NCI-H2107 treated with DMSO at 0.1 percent for 48 hours (cell line): ENCODE data around the gene ATF1.
"Not testable (repeated sequence)": the region's sequence is repeated elsewhere in the genome, so short reads cannot be mapped to it uniquely, and the experiment has no call there.

ENCODE experiments used
- DNase-seq: peaks from one replicate; lab custom pipeline; 2025; ENCODE audit not compliant: unreplicated experiment; lab: John Stamatoyannopoulos, UW

Gene ATF1

GRCh38 chr12:50790081-50790480, 26.2 kb downstream of the ATF1 start:
- no peak for DNase-seq

GRCh38 chr12:50799908-50800307, 36.0 kb downstream of the ATF1 start:
- no peak for DNase-seq

GRCh38 chr12:50803230-50803875, 39.5 kb downstream of the ATF1 start:
- no peak for DNase-seq

- no peak for DNase-seq
Observed at GRCh38 chr12:50806176-50806575, 42.3 kb downstream of the ATF1 start.

- DNase-seq = not testable (repeated sequence)
Observed at GRCh38 chr12:50809131-50809530, 45.2 kb downstream of the ATF1 start.

- not testable (repeated sequence) for DNase-seq
Observed at GRCh38 chr12:50814921-50815320, 51.0 kb downstream of the ATF1 start.

GRCh38 chr12:50820177-50820576, 56.3 kb downstream of the ATF1 start:
- no peak for DNase-seq

- DNase-seq = no peak
Observed at GRCh38 chr12:50822082-50822481, 58.2 kb downstream of the ATF1 start.

- not testable (repeated sequence) for DNase-seq
Observed at GRCh38 chr12:50823724-50824123, 59.8 kb downstream of the ATF1 start.

- no peak for DNase-seq
Observed at GRCh38 chr12:50824914-50825313, 61.0 kb downstream of the ATF1 start.

GRCh38 chr12:50825372-50825838, 61.5 kb downstream of the ATF1 start:
- peak; percentile 56 for DNase-seq

GRCh38 chr12:50828121-50828520, 64.2 kb downstream of the ATF1 start:
- no peak for DNase-seq

- DNase-seq = no peak
Observed at GRCh38 chr12:50828886-50829285, 65.0 kb downstream of the ATF1 start.

- not testable (repeated sequence) for DNase-seq
Observed at GRCh38 chr12:50833801-50834200, 69.9 kb downstream of the ATF1 start.

GRCh38 chr12:50839042-50839441, 75.1 kb downstream of the ATF1 start:
- DNase-seq = no peak

GRCh38 chr12:50840809-50841487, 77.0 kb downstream of the ATF1 start:
- no peak for DNase-seq

- DNase-seq = no peak
Observed at GRCh38 chr12:50841716-50842531, 78.0 kb downstream of the ATF1 start.

- no peak for DNase-seq
Observed at GRCh38 chr12:50842637-50843493, 79.0 kb downstream of the ATF1 start, which contains the start of gene TMPRSS12. TMPRSS12 (plus strand) TSS chr12:50842926; CDS start chr12:50842965, 39 bp downstream.

GRCh38 chr12:50845021-50845647, 81.2 kb downstream of the ATF1 start:
- no peak for DNase-seq

GRCh38 chr12:50848963-50849362, 85.1 kb downstream of the ATF1 start:
- DNase-seq = no peak
